Brain microvascular endothelial cell (primary cell): ENCODE results near the gene DDX21.
"Not testable (repeated sequence)": the region's sequence is repeated elsewhere in the genome, so short reads cannot be mapped to it uniquely, and the experiment has no call there.

Experiments
- DNase-seq: peaks from one replicate; pipeline ENCODE4 v3.0.0-alpha.2; 2020
- H3K27ac ChIP-seq: fragments of 250-450 bp; sonication (Bioruptor Pico); 2 replicates; pipeline ENCODE4 v1.5.1; 2020; ENCODE audit warnings: mild to moderate bottlenecking, moderate library complexity
- H3K27me3 ChIP-seq: fragments of 250-450 bp; sonication (Bioruptor Pico); replicated peaks from 2 replicates; pipeline ENCODE4 v1.5.1; 2020; ENCODE audit warnings: mild to moderate bottlenecking
- H3K36me3 ChIP-seq: fragments of 250-450 bp; sonication (Bioruptor Pico); replicated peaks from 2 replicates; pipeline ENCODE4 v1.5.1; 2020; ENCODE audit warnings: mild to moderate bottlenecking
- H3K4me3 ChIP-seq: 2 replicates; pipeline ENCODE4 v1.5.1; 2011; ENCODE audit warnings: low read depth, mild to moderate bottlenecking, control low read depth, low read length, moderate library complexity
- in situ Hi-C: cut with HindIII; loops from 2 replicates; pipeline ENCODE4 v1.10.0; 2017; ENCODE audit warnings: low sequenced_read_pairs, low pct_ligation_motif_present
- TF ChIP-seq, protein P1 (sequence below): IDR thresholded peaks from 2 replicates; pipeline ENCODE4 v1.5.1; 2011; ENCODE audit warnings: low read depth, mild to moderate bottlenecking, moderate library complexity, low read length, control low read depth, inconsistent platforms; ENCODE audit errors: missing control alignments

Gene DDX21

GRCh38 chr10:68938117-68938516 is 17.9 kb upstream of the DDX21 start:
- in situ Hi-C loops, result no loop called here
- no peaks in the 10 kb centered on the region for H3K27me3 ChIP-seq
- TF ChIP-seq, protein P1, sequence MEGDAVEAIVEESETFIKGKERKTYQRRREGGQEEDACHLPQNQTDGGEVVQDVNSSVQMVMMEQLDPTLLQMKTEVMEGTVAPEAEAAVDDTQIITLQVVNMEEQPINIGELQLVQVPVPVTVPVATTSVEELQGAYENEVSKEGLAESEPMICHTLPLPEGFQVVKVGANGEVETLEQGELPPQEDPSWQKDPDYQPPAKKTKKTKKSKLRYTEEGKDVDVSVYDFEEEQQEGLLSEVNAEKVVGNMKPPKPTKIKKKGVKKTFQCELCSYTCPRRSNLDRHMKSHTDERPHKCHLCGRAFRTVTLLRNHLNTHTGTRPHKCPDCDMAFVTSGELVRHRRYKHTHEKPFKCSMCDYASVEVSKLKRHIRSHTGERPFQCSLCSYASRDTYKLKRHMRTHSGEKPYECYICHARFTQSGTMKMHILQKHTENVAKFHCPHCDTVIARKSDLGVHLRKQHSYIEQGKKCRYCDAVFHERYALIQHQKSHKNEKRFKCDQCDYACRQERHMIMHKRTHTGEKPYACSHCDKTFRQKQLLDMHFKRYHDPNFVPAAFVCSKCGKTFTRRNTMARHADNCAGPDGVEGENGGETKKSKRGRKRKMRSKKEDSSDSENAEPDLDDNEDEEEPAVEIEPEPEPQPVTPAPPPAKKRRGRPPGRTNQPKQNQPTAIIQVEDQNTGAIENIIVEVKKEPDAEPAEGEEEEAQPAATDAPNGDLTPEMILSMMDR, result no peak
- no peak overlapping the region for H3K4me3 ChIP-seq
- no peak for DNase-seq
- H3K27ac ChIP-seq, result no peak overlapping the region
- H3K36me3 ChIP-seq, result peaks cover 23% of the 10 kb centered on the region

DNA sequence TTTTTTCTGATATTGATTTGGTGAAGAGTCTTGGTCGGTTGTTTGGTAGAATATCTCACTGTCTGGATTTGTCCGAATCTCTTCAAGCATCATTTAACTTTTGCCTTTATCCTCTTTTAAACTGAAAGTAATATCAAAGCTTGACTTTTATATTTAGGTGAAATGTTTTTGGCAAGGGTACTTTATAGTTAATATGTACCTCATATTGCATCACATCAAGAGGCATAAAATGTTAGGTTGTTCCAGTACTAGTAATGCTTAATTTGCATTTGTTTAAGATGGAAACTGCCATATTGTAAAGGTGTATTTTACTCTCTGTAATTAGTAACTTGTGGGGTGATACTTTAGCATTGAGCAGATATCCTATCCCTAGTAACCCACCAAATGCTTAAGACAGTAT is 17.1 kb upstream of the DDX21 start:
- TF ChIP-seq, protein P1, result no peak
- Histone ChIP-seq H3K36me3 (peaks cover 27% of the 10 kb centered on the region), H3K4me3 (no peak overlapping the region), H3K27me3 (no peaks in the 10 kb centered on the region), H3K27ac (no peak overlapping the region)
- in situ Hi-C loops, result no loop called here
- DNase-seq, result no peak

GRCh38 chr10:68940917-68941316 is 15.1 kb upstream of the DDX21 start:
- H3K27me3 ChIP-seq, H3K4me3 ChIP-seq, DNase-seq, H3K27ac ChIP-seq, in situ Hi-C loops: not testable (repeated sequence)
- H3K36me3 ChIP-seq, result peaks cover 37% of the 10 kb centered on the region

GRCh38 chr10:68950598-68950997 is 5.4 kb upstream of the DDX21 start:
- peaks cover 21% of the 10 kb centered on the region for H3K36me3 ChIP-seq
- in situ Hi-C loops, result no loop called here
- no peak overlapping the region for H3K27ac ChIP-seq
- DNase-seq, result no peak
- H3K4me3 ChIP-seq, result no peak overlapping the region
- TF ChIP-seq, protein P1, result no peak
- H3K27me3 ChIP-seq, result no peaks in the 10 kb centered on the region

DNA sequence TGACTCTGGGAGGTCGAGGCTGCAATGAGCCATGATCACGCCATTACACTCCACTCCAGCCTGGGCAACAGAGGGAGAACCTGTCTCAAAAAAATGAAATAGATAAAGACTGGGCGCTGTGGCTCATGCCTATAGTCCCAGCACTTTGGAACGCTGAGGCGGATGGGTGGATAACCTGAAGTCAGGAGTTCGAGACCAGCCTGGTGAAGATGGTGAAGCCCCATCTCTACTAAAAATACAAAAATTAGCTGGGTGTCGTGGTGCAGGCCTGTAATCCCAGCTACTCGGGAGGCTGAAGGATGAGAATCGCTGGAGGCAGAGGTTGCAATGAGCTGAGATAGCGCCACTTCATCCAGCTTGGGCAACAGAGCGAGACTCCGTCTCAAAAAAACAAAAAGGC is 1.1 kb upstream of the DDX21 start:
- Histone ChIP-seq H3K36me3 (peaks cover 2% of the 10 kb centered on the region), H3K4me3 (no peak overlapping the region), H3K27ac (no peak overlapping the region), H3K27me3 (no peaks in the 10 kb centered on the region)
- DNase-seq, result no peak
- in situ Hi-C loops, result no loop called here
- TF ChIP-seq, protein P1, result no peak

DNA sequence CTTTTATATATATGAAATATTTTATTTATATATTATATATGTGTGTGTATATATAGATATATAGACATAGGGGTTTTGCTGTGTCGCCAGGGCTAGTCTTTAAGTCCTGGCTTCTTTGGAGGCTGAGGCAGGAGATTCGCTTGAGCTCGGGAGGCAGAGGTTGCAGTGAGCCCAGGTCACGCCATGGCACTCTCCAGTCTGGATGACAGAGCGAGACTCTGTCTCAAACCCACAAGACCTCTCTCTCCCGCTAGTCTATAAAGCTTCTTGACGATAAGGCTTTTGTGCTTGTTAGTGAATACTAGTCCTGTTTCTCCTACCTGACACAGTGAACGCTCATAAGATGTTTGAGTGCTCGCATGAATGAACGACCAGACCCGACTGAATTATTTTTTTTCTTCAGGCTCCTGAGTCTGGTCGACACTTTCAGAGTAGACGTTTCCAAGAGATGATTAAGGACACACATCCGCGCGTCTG is 577 bp upstream of the DDX21 start:
- in situ Hi-C loops, result no loop called here

More for the DNA sequence above, 577 bp upstream of the DDX21 start:
- DNase-seq, result no peak
- TF ChIP-seq, protein P1, result no peak
- peak overlapping the region; percentile 80 for H3K27ac ChIP-seq
- H3K36me3 ChIP-seq, result peaks cover 7% of the 10 kb centered on the region
- H3K4me3 ChIP-seq, result peak overlapping the region; percentile 100
- H3K27me3 ChIP-seq, result no peaks in the 10 kb centered on the region
